Fibroblast of villous mesenchyme (primary cell): ENCODE results near the gene EXTL1. TPM values are rescaled to one million over a fixed set of nuclear protein-coding genes. Genes with fewer than 3 reads are reported as not detected.
A peak's percentile ranks its signal among the peaks of the same experiment; 100 is the strongest.

Source experiments
- DNase-seq: peaks from one replicate; pipeline ENCODE4 v3.0.0-alpha.2; 2010; ENCODE audit warnings: low read depth
- H3K4me3 ChIP-seq: 2 replicates; pipeline ENCODE4 v1.5.1; 2011; ENCODE audit warnings: low read depth, mild to moderate bottlenecking, low read length
- total RNA-seq: library from RNA; depleted of rRNA; stranded (reverse); fragments of >200 nt; gene quantifications from 2 replicates; pipeline ENCODE4 v1.2.3, GENCODE V29; 2012
- TF ChIP-seq, protein P1 (sequence below): IDR thresholded peaks from 2 replicates; pipeline ENCODE4 v1.5.1; 2012; ENCODE audit warnings: low read depth, mild to moderate bottlenecking, low read length; ENCODE audit not compliant: insufficient read depth

The EXTL1 gene
- total RNA-seq, 1 donor = 6.0 TPM

DNA sequence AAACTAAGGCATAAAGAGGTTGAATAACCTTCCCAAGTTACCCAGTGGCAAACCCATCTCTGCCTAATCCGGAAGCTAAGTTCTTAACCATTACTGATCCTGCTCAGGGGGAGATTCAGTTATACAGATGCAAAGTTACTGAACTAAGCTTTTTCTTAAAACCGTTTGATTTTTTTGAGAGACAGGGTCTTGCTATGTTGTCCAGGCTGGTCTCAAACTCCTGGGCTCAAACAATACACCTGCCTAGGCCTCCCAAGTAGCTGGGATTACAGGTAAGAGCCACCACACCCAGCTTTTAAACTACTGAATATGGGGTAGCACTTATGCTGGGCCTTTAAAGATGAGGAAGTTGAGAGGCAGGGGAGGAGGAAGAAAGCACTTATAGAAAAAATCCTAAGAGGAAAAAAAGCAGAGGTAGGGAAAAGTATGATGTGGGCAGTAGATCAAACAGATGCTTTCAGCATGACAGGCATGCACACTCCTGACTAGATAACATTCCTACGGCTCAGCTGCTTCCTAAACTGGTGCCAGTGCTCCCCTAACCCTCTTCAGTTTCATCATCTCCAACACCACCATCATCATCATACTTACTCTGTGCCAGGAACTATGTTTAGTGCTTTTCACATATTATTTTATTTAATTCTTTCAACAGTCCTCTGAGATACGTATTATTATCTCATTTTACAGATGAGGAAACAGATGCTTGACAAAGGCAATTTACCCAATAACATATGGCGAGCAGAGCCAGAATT is 29.5 kb upstream of the EXTL1 start:
- no peak overlapping the region for H3K4me3 ChIP-seq
- DNase-seq = no peak
- TF ChIP-seq, protein P1, sequence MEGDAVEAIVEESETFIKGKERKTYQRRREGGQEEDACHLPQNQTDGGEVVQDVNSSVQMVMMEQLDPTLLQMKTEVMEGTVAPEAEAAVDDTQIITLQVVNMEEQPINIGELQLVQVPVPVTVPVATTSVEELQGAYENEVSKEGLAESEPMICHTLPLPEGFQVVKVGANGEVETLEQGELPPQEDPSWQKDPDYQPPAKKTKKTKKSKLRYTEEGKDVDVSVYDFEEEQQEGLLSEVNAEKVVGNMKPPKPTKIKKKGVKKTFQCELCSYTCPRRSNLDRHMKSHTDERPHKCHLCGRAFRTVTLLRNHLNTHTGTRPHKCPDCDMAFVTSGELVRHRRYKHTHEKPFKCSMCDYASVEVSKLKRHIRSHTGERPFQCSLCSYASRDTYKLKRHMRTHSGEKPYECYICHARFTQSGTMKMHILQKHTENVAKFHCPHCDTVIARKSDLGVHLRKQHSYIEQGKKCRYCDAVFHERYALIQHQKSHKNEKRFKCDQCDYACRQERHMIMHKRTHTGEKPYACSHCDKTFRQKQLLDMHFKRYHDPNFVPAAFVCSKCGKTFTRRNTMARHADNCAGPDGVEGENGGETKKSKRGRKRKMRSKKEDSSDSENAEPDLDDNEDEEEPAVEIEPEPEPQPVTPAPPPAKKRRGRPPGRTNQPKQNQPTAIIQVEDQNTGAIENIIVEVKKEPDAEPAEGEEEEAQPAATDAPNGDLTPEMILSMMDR = no peak

DNA sequence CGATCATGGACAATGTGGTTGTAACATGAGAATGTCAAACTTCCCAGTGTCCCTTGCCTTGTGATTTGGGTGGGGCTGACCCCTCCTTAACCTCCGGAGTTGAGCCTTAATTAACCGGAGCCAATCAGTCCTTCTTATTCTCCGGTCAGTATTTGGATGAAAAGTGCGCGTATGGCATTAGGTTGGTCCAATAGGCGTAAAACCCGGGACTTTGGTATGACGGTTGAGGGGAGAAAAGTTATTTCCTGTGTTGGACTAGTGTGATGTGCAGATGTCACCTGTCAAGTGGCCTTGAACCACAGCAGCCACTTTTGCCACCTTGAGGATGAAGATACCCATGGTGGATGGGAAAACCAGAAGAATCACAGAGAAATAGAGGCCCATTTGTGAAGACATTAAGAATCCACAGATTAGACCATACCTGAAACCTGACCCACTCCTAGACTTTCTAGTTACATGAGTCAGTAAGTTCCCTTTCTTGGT is 28.8 kb upstream of the EXTL1 start:
- no peak for DNase-seq
- TF ChIP-seq, protein P1 = no peak
- H3K4me3 ChIP-seq = no peak overlapping the region

DNA sequence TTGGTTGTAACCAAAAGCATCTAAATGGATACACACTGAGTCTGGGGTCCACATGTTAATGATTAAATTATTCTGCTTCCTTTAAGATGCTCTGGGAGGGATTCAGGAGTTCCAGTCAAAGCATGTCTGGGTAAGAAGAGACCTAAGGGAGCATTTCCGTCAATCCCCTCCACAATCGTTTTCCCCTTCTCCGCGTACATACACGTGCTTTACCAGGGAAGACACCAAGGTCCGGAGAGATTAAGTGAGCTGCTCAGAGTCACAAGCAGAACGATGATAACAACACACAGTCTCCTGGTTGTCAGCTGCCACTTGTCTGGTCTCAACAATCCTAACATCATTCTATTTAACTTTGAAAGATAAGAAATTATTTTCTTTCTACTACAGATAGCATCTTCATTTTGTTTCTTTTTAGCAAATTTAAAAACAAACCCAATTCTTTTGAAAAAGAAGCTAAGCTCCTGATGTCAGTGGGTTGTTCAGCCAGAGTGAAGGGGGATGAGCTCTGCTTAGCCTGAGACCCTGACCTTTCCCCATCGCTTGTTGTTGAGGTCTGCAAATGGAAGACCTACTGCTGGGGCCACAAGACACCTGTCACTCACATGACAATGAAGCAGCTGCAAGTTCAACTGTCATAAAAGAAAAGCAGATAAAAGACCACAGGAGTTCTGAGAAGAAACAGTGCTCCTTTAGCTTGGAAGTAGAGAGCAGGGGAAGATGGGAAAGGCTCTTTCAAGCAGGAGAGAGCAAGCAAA is 28.2 kb upstream of the EXTL1 start:
- H3K4me3 ChIP-seq = no peak overlapping the region
- TF ChIP-seq, protein P1 = no peak
- no peak for DNase-seq

DNA sequence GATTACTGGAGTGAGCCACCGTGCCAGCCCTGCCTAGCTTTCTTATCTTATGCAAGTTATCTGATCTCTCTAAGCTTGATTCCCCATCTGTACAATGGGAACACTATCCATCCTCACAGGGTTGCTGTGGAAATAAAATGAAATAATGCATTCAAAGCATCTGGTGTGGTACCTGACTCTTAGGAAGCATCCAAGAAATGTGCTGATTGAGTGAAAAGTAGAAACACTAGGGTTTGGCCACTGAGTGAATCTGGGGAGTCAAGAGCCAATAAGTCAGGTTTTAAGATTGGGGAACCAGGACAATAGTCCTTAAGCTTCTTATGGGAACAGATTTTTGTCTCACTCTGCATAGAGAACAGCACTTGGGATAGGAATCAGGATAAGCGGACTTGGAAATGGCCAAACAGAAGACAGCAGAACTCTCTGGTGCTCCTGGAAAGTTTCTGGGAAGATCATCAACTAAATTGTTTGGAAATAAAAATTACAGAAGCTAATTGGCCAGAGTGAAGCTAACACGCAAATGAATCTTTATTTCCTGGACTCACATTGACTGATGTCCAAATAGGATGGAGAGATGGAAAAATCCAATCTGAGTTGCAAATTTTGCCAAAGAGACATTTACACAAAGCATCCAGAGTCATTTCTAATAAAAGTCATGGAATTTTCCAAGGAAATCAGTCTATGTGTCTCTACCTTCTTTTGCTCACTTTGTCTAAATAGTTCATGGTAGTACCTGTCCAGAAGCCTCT is 27.0 kb upstream of the EXTL1 start:
- H3K4me3 ChIP-seq = no peak overlapping the region
- TF ChIP-seq, protein P1 = no peak
- no peak for DNase-seq

DNA sequence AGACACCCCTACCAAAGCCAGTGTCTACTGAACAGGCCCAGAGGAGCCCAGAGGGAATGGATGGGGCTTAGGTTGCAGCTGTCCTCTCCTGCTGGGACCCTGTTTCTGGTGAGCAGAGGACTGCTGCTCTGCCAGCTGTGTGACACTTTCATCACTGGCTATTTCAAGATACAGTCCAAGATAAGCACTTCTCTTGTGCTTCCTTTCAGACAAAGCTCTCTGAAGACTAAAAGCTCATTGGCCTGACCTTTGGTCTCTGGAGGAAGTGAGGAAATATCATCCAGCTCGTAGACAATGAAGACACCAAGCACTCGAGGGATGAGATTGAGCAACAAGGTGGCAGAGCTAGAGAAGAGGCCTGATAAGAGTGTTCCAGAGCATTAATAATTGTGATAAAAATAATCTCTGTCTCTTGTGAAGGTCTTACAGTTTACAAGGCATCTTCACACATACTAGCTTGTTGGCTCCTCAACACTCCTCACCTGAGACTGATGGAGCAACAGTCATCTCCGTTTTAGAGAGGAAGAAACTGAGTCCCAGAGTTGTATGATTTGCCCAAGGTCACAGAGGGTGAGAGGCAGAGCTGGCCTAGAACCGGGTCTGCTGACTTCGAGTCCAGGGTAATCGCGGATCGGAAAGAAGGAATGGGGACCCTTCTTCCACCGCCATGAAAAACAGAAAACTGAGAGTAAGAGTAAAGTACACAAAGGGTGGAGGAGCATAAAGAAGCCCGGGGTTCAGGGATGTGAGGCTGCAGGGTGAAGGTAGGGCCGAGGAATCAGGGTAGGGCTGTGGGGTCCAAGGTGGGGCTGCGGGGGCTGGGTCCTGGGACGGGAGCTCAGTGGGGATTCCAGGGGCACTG is 24.4 kb upstream of the EXTL1 start:
- peak; percentile 91 for DNase-seq
- TF ChIP-seq, protein P1 = no peak
- H3K4me3 ChIP-seq = peak overlapping the region; percentile 71
